HG02973 (cell line): ENCODE data around the gene AK1.

Source experiments
- ATAC-seq: cut with Tn5 transposase; IDR thresholded peaks from one replicate; pipeline ENCODE4 v1.9.1; 2021; ENCODE audit warnings: moderate library complexity; ENCODE audit not compliant: unreplicated experiment

The AK1 gene

DNA sequence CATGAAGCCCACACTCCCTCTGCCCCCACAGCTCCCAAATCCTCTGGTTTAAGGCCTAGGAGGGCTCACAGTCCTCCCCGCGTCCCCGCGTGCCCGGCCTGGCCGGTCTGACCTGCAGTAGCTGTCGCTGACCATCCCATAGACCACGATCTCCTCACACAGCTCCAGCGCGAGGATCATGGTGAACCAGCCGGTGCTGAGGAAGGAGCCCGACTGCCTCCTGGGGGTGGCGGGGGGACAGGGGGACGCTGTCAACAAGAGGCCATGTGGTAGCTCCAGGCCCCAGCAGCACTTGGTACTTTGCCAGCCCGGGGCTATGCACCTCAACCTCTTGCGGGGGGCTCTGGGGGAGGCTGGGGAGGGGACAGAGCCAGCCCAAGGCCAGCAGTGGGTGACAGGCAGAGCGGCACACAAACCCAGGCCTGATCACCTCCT, 32.4 kb upstream of the AK1 start:
- no peak for ATAC-seq

DNA sequence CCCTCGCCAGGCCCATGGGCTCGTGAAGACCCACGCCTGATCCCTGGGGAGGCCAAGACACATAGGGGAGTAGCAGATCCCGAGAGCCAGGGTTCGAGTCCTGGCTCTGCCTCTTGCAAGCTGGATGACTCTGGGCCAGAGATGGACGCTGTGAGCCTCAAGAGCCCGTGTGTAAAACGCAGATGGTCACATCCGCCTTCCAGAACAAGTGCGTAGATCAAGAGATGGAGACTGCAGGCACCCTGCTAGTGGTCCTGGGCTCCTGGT, 31.1 kb upstream of the AK1 start:
- ATAC-seq, result no peak

DNA sequence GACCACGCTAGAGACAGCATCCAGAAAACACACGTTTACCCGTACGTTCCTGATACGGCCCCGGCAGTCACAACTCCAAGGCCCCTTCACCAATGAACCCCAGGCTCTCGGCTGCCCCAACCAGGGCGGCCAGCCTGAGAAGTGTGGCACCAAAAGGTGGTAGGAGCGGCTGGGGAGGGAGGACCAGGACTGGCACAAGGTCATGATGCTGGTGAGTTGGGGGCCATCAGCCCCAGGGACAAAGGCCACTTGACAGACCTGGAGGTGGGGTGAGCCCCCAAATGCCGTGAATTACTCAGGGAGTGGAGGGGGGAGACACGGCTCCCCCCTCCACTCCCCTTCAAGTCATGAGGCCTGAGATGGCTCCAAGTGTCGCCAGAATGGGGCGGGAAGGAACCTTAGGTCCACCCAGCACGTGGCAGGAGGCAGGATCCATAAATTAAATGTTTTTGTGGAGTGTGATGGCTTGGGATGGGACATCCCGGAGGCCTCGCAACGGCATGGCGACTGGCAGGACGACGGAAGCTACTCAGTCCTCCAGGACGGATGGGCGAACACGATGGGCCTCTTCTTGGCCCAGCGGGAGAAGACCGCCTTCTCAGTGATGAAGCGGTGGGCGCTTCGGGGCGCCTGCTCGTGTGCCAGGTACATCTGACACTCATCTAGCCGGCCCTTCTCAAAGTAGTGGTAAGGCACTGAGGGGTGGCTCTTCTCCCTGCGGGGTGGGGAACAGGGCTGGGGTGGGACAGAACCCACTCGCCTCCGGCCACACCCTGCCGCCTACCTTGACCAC, 30.6 kb upstream of the AK1 start:
- no peak for ATAC-seq

DNA sequence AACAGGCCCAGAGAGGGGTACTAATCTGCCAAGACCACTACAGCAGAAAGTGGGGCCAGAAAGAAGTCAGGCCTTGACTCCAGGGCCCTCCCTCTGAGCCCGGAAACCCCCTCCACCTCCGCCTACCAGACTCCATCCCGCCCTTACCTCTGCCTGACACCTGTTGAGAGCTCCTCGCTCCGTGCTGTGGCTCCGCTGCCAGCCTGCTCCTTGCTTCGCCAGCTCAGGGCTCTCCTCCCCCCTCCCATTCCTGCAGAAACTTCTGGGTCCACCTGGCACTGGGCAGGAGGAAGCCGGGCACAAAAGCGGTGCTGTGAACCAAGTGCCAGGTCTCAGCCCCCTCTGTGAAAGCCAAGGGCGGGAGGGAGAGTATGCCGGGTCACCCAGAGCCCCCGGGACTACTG, 28.3 kb upstream of the AK1 start:
- ATAC-seq, result no peak

DNA sequence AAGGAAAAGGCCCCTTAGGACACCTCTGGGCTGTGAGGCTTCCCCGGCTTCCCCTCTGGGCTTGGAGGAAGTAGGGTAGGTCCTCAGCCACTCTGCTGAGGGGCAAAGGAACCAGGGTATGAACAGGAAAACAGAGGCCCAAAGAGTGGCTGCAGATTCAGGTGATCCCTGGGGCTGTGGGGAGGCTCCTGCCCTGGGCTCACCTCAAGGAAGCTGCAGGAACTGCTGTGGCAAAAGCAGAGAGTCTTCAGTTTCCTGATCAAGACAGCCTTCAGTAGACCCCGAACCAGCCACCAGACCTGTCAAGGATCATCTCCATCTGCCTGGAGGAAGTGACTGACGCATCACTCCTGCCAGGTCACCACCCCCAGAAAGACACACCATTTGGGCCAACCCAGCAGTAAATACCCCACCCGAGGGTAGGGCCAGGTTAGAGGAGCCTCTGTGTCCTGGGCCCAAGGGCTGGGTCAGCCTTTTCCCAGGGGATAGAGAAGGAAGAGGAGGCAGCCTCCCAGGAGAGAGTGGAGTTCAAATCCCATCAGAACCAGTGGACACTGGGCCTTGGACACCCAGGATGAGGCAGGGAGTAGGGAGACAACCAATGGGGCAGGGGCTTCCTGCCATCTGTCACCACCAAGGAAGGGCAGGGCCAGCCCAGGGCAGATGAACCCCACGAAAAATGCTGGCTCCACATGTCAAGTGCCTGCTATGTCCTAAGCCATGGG, 27.7 kb upstream of the AK1 start:
- ATAC-seq, result no peak

DNA sequence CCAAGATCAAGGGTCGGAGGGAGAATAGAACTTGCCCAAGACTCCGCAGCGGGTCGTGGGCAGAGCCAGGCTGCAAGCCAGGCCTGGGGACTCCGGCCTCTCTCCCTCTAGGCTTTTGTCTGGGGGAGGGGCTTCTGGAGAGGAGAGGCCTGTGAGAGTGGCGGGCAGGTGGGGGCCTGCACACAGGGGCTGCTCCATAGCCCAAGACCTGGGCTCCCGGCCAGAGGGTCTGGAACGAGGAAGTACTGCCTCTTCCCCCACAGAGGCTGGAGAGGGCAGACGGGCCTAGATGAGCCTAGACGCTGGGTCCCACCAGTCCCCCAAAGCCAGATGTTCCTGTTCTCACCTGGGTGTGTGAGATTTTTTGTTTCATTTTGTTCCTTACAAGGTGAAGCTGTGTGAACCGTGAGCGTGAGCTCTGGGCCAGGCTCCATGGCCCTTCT, 27.1 kb upstream of the AK1 start:
- no peak for ATAC-seq

DNA sequence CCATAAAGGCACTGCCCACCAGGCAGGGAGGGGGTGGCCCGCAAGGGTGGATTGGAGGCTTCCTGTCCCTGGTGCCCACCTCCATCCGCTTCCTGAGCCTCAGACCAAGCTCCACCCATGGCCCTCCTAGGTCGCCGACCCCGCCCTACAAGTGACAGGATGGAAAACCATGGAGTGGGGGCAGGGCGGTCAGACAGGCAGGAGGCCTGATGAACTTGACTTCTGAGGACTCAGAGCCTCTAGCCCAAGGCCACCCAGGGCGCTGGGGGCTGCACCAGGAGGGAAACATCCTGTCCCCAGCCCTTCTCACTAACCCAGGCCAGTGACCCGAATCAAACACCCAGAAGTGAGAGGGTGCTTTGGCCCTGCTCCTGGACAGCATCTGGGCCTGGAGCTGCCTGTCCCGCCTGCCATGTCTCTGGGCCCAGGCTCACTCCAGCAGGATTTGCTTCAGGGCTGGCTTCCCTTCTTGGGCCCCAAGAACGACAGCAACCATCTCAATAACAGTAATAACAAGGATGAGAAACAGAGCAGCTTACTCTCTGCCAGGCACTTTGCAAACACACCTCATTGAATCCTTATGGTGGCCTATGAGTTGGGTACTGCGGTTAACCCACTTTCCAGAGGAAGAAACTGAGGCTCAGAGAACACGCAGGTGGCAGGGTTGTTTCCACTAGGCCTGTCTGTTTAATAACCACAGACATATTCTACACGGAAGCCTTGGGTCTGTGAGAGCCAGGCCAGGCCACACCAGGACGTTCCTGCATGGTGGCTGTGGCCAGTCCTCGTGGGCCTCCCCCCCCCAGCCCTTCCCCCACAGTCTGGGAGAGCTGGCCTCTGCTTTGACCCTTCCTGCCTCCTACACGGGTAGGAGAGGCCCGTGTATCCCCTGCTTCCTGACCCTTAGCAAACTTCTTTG, 26.3 kb upstream of the AK1 start:
- no peak for ATAC-seq

DNA sequence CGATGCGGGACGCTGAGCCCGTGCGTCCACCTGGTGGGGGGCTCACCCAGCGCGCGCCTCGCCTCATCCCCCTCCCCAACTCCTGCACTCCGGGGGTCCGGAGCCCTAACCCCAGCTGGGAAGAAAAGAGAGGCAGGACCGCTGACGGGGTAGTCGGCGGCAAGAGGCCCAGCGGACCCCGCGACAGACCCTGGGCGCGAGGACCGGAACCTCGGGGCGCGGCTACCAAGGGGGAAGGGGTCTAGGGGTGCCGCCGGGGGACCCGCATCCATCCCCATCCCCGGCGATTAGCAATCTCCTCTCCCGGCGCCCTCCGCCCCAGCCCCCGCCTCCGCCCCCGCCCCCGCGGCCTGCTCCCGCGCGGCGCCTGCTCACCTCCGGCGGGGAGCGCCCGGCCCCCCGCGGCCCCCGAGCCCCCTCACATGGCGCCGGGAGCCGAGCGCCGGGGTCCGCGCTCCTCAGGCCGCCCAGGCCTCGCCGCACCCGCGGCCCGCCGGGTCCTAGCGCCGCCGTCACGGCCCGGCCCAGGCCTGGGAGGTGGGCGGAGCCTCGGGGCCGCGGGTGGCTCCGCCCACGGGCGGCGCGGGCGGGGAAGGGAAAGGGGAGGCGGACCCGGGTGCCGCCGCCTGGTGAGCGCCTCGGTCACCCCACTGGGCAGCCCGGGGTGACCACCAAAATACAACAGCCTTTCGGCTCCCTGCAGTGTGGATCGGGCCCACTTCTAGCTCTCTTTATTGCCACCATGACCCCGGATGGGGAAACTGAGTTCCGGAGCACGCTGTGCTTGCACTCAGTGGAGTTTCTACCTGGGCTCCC, 21.9 kb upstream of the AK1 start, which contains the start of gene ST6GALNAC6:
Gene ST6GALNAC6, minus strand, starts transcription at position 476 of the 816 bp plus-strand sequence. CDS start 1,622 bp downstream, outside the sequence.
- peak; percentile 58 for ATAC-seq

DNA sequence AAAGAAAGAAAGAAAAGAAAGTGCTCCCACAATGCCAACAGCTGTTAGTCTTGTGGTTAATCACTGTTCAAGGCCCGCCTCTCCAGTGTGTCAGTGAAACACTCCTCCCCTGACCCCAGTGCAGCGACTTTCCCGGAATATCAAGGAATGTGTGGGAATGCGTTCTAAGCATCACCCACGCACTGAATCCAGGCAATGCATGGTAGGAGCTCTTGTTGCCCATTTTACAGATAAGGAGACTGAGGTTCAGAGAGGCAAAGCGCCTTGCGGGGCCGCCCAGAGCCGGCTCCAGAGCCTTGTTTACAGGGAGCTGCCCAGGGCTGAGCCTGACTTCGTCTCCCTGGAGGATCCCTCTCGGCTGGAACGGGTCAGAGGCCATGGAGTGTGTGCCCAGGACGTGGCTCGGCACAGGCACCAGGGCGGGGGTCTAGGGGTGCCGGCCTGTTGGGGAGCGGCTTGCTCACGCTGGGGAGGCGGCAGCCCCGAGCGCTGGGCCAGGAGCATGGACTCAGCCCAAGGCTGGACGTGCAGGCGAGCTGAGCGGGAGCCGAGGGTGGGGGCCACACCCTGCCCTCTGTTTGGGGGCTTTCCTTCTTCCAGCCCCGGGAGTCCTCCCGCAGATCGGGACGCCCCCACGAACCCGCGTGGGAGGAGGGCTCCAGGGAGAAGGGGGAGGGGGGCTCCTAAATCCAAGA, 21.1 kb upstream of the AK1 start:
- no peak for ATAC-seq

DNA sequence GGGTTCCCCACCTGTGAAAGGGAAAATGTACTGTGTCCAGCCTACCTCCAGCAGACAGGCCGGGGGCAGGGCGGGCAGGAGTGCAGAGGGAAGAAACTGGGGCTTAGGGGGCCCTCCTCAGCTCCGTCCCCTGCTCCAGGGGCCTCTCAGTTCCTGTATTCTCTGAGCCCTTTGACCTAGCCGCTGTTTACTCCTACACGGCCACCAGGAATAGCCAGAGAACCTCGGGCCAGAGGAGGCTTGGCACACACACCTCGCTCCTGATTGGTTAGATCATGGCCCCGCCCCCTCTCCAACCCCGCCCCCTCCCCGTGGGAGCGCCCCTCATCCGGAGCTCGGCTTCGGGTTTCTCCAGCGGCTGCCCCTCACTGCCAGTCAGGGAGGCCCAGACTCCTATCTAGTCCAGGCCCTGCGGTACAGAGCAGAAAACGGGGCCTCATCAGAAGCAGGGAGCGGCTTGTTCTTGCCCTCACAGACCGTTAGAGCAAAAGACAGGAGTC, 19.8 kb upstream of the AK1 start:
- ATAC-seq, result no peak

DNA sequence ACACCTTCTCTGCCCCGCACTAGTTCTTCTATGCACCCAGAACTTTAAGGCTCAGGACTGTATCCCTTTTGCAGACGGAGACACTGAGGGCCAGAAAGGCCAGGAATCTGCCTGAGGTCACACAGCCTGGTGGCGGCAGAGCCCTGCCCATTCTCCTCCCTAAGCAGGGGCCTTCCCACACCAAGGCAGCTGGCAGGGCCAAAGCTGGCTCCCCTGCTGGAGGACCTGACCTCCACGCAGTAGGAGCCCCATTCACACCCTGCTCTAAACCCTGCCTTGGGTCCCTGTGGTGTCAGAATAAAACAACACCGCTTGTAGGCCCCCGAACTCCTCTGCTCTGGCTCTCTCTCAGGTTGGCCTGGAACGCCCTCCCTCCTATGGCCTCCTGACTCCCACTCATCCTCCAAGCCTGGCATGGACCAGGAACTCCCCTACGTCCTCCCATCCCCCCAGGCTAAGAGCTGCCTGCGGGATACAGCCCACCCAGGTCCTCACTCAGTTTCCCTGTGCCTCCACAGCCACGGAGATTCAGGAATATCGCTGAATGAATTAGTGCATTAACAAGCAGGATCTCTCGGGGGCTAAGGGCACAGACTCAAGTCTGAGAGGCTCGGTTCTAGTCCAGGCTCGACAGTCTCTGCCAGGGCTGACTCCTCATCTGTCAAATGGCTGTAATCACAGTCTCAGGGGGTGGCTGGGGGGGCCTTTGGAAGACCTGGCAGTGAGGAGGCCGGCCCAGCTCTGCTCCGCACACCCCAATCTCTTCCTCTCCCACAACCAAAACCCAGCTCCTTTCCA, 19.1 kb upstream of the AK1 start:
- ATAC-seq, result no peak

DNA sequence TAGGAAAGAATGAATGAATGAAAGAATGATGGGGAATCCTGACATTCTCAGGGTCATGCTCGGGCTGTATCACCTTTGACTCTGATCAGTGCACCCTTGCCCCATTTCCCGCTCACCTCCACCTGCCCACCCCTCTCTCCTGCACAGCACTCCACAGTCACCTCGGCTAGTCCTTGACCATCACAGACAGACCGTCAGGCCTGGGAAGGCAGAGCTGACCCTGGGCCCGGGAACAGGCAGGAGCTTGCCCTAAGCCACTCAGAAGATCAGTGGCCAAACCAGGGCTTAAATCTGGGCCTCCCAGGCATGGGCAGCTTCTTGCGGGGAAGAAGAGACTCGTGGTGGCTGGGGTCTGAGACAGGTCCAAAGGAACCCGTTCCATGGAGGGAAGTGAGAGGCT, 18.3 kb upstream of the AK1 start:
- no peak for ATAC-seq

DNA sequence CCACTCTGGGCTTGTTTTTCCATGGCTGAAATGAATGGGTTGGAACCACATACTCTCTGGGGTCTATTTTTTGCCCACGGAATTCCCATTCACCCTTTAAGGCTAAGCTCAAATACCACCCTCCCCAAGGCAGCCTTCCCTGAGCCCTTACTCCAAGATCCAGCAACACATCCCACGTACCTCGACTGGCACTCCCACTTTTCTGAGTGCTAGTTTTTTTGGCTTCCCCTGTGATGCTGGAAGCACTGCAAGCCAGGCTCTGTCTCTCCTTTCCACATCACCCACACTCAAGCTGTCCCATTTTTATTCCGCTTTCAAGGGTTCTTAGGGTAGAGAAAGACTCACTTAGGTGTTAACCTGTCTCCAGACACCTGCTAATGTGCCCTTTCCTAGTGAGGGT, 15.9 kb upstream of the AK1 start:
- ATAC-seq, result no peak

DNA sequence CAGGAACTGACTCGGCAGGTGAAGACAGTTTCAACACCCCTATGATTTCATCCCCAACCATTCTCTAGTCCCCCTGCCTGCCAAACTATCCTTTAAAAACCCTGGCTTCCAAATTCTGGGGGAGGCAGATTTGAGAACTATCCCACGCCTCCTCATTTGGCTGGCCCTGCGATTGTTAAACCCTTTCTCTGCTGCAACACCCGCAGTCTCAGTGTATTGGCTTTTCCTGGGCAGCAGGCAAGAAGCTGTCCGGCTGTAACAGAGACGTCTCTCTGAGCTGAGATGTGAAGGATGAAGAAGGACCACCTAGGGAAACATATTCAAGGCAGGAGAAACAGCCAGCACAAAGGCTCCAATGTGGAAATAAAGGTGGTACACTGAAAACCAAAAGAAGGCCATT, 15.4 kb upstream of the AK1 start:
- ATAC-seq, result no peak

DNA sequence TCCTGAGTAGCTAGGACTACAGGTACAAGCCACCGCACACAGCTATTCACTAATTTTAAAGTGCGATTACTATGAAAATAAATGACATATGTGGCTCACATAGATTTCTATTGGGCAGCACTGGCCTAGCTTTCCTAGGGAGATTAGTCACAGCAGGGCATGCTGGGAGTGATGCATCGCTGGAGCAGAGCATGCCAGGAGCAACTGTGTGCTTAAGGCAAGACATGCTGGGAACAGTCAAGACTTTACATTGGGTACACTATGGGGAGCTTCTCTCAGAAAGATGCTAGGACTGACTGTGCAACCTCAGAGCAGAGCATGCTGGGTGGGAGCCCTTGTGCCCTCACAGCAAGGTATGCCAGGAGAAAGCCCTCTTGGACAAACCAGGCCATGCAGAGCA, 12.6 kb upstream of the AK1 start:
- ATAC-seq, result no peak

DNA sequence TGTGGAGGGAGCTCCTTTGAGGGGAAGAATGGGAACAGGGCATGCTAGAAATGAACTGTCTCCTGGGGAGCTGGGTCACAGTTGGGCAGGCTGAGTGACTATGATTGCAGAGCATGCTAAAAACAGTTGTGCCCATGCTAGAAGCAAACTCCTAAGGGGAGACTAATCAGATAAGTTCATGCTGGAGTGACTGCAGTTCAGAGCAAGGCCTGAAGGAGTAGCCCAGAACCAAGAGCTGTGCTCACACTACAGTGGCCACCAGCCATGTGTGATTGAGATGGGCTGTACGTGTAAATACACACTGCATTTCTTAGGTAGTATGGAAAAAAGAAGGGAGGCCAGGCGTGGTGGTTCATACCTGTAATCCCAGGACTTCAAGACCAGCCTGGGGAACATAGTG, 10.3 kb upstream of the AK1 start:
- no peak for ATAC-seq

DNA sequence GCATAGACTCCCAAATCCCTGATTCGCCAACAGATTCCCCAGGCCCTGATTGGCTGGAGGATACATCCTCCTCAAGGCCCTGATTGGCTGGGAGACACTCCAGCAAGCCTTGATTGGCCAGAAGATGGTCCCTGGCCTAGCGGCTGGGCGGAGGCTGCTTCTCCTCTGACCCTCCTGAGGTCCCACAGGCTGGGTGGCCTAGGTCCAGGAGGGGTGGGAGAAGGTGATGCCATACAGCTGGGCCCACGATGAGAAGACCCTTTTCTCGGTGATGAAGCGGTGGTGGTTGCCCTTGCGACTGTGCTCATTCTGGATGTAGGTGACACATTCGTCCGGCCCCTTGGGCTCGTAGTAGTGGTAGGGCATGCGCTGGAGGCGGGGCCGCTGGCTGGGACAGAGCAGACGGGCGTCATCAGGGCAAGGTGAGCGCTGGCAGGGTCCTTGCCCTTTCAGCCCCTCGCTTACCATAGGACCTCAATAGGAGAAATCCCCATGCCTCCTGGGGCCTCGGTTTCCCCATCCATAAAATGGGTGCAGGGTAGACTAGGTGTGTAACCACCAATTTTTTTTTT, 9.0 kb upstream of the AK1 start:
- no peak for ATAC-seq

DNA sequence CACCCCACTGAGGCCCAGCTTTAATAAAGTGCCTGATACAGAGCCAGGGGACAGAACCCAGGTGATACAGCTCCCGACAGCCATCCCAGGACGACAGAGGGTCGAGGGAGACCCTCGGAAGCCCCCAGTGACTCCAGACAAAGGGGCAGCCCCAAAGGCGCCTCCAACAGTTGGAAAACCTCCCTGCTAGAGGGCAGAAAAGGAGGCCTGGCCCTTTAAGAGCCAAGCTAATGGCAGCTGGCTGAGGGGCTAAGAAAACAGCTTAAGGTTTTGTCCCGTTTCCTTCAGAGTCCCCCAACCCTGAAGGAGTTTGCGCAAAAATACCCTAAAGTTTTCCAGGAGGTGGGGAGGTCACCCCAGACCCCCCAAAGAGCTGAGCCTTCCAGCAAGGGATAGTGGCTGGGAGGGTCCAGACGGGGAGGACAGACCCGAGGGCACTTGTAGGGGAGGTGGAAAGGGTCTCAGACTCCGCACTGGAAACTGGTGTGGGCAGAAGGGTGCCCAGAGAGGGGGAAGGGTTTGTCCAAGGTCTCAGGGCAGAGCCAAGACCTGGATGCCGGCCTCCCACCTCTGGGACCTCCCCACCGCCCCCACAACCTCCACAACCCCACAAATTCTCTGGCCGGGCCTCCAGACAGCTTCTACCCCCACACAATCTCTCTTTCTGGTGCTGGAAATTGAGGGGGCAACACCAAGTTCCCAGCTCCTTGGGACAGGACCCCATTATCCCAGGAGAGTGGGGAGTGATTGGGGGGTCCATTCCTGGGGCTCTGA, 8.2 kb upstream of the AK1 start:
- ATAC-seq, result no peak
